DMS153 treated with DMSO at 0.1 percent for 48 hours (cell line): Measurements from ENCODE around the gene DAGLA.

Source experiments
- DNase-seq: peaks from one replicate; lab custom pipeline; 2025; ENCODE audit not compliant: unreplicated experiment; lab: John Stamatoyannopoulos, UW

DAGLA gene

GRCh38 chr11:61778357-61778886 lies 98.2 kb downstream of the DAGLA start:
- DNase-seq, result no peak

GRCh38 chr11:61778920-61779650 lies 98.9 kb downstream of the DAGLA start:
- DNase-seq, result no peak

GRCh38 chr11:61779666-61780525 lies 99.7 kb downstream of the DAGLA start:
- DNase-seq, result no peak

- DNase-seq, result no peak
These were observed 100.5 kb downstream of the DAGLA start for GRCh38 chr11:61780581-61781162.

- no peak for DNase-seq
These were observed 101.4 kb downstream of the DAGLA start for GRCh38 chr11:61781585-61781984.

- DNase-seq, result no peak
These were observed 102.1 kb downstream of the DAGLA start for GRCh38 chr11:61782299-61782698.

GRCh38 chr11:61782841-61783240 lies 102.7 kb downstream of the DAGLA start:
- no peak for DNase-seq

- no peak for DNase-seq
These were observed 103.7 kb downstream of the DAGLA start for GRCh38 chr11:61783717-61784505.

- no peak for DNase-seq
These were observed 104.3 kb downstream of the DAGLA start for GRCh38 chr11:61784506-61784805.

- no peak for DNase-seq
These were observed 105.7 kb downstream of the DAGLA start for GRCh38 chr11:61785837-61786402.

- no peak for DNase-seq
These were observed 107.8 kb downstream of the DAGLA start for GRCh38 chr11:61787928-61788491.

- DNase-seq, result no peak
These were observed 111.6 kb downstream of the DAGLA start for GRCh38 chr11:61791737-61792309.

GRCh38 chr11:61792310-61793082 lies 112.3 kb downstream of the DAGLA start, which contains the start of the genes FEN1 and TMEM258:
Gene FEN1, plus strand, starts transcription at chr11:61792911. Its CDS starts 2,451 bp downstream, at chr11:61795362.
Gene TMEM258, minus strand, starts transcription at chr11:61792599. Its CDS starts 41 bp downstream, at chr11:61792558.
- peak; percentile 95 for DNase-seq

GRCh38 chr11:61793083-61793828 lies 113.1 kb downstream of the DAGLA start:
- DNase-seq, result no peak

- DNase-seq, result no peak
These were observed 113.6 kb downstream of the DAGLA start for GRCh38 chr11:61793829-61794204.

- DNase-seq, result no peak
These were observed 114.4 kb downstream of the DAGLA start for GRCh38 chr11:61794579-61794978.

- no peak for DNase-seq
These were observed 115.3 kb downstream of the DAGLA start for GRCh38 chr11:61795459-61795858.

- no peak for DNase-seq
These were observed 115.8 kb downstream of the DAGLA start for GRCh38 chr11:61795876-61796526.
